A549 (cell line): ENCODE measurements around the gene EHF. TPM values are rescaled to one million over a fixed set of nuclear protein-coding genes. Genes with fewer than 3 reads are reported as not detected.

Source experiments
- ATAC-seq, 2 experiments: fragments of 200-7000 bp in 1 of 2; fragments of >200 bp in 1 of 2; cut with Nextera tagmentation in 1 of 2; cut with Tn5 transposase in 1 of 2; 3 replicates each; pipeline versions ENCODE4 v1.8.0 to v1.9.1; 2018 to 2020; ENCODE audit warnings: mild to moderate bottlenecking in 1 of 2, moderate library complexity in 1 of 2
- CTCF ChIA-PET: fragments of 300-600 bp; sonication (Branson Sonifier 250); formaldehyde crosslinking; extraction: SDS; loops from one replicate; lab custom pipeline; 2021; ENCODE audit warnings: antibody characterized with exemption, inconsistent platforms; lab: Yijun Ruan, JAX
- POLR2A ChIA-PET: fragments of 350-600 bp; formaldehyde crosslinking; extraction: SDS; loops from one replicate; lab custom pipeline; 2021; ENCODE audit warnings: antibody characterized with exemption, inconsistent platforms; lab: Yijun Ruan, JAX
- DNase-seq, 2 experiments: peaks; one replicate each; pipeline versions ENCODE4 v3.0.0 to v3.0.0-alpha.2; 2011 to 2016; ENCODE audit warnings: low read depth in 1 of 2, low spot score in 1 of 2
- FAIRE-seq: peaks from 2 replicates; lab custom pipeline; 2011; peaks lifted over from hg19 to GRCh38; lab: Jason Lieb, UNC
- H3K27ac ChIP-seq, 2 experiments: fragments of >200 bp; sonication (Bioruptor Twin); formaldehyde crosslinking; 3 replicates each; pipeline ENCODE4 v1.5.1; 2016 to 2017
- H3K4me1 ChIP-seq: fragments of >200 bp; sonication (Bioruptor Twin); formaldehyde crosslinking; 3 replicates; pipeline ENCODE4 v1.6.1; 2016
- H3K4me2 ChIP-seq: fragments of >200 bp; sonication (Bioruptor Twin); formaldehyde crosslinking; 3 replicates; pipeline ENCODE4 v1.6.1; 2016
- H3K4me3 ChIP-seq: fragments of >200 bp; sonication (Bioruptor Twin); formaldehyde crosslinking; 3 replicates; pipeline ENCODE4 v1.5.1; 2016
- H3K9me3 ChIP-seq: fragments of >200 bp; sonication (Bioruptor Twin); formaldehyde crosslinking; 3 replicates; pipeline ENCODE4 v1.6.1; 2016
- BHLHE40 ChIP-seq: IDR thresholded peaks from 2 replicates; pipeline ENCODE4 v1.6.1; 2012; ENCODE audit warnings: low read depth, low read length, inconsistent platforms
- CEBPB ChIP-seq, 2 experiments: fragments of >200 bp in 1 of 2; sonication (Bioruptor Twin) in 1 of 2; formaldehyde crosslinking in 1 of 2; IDR thresholded peaks; 2 replicates each; pipeline ENCODE4 v1.6.1; 2012 to 2016
- CHD4 ChIP-seq: fragments of 200-600 bp; sonication (generic); IDR thresholded peaks from 2 replicates; pipeline ENCODE4 v1.6.1; 2016; ENCODE audit warnings: antibody characterized with exemption, mild to moderate bottlenecking, borderline replicate concordance
- E2F6 ChIP-seq: IDR thresholded peaks from 2 replicates; pipeline ENCODE4 v1.6.1; 2012; ENCODE audit warnings: low read depth, borderline replicate concordance
- EHF ChIP-seq: fragments of 250-450 bp; sonication (Bioruptor Pico); IDR thresholded peaks from 2 replicates; pipeline ENCODE4 v1.5.0; 2020; ENCODE audit warnings: mild to moderate bottlenecking
- EHMT2 ChIP-seq: fragments of 200-600 bp; sonication (generic); IDR thresholded peaks from 2 replicates; pipeline ENCODE4 v1.6.1; 2016; ENCODE audit warnings: antibody characterized with exemption, low read depth, mild to moderate bottlenecking, moderate library complexity
- ESRRA ChIP-seq: fragments of 150-350 bp; IDR thresholded peaks from 2 replicates; pipeline ENCODE4 v1.6.1; 2014; ENCODE audit warnings: mild to moderate bottlenecking, low read length, borderline replicate concordance
- FOXS1 ChIP-seq: fragments of 250-450 bp; sonication (Bioruptor Pico); IDR thresholded peaks from 2 replicates; pipeline ENCODE4 v1.5.0; 2020; ENCODE audit warnings: mild to moderate bottlenecking, moderate library complexity
- GATA3 ChIP-seq: IDR thresholded peaks from 2 replicates; pipeline ENCODE4 v1.6.1; 2012; ENCODE audit warnings: borderline replicate concordance
- HES2 ChIP-seq: fragments of >200 bp; sonication (Bioruptor Twin); formaldehyde crosslinking; IDR thresholded peaks from 2 replicates; pipeline ENCODE4 v1.6.1; 2016
- HOXA7 ChIP-seq: fragments of 250-450 bp; sonication (Bioruptor Pico); IDR thresholded peaks from 2 replicates; pipeline ENCODE4 v1.5.0; 2020; ENCODE audit warnings: mild to moderate bottlenecking, moderate library complexity
- HOXB5 ChIP-seq: fragments of 250-450 bp; sonication (Bioruptor Pico); IDR thresholded peaks from 2 replicates; pipeline ENCODE4 v1.5.0; 2020; ENCODE audit warnings: mild to moderate bottlenecking, moderate library complexity
- NFE2L2 ChIP-seq: fragments of 150-350 bp; conservative IDR thresholded peaks from 2 replicates; pipeline ENCODE4 v1.6.1; 2014; ENCODE audit warnings: low read length
- NPAS2 ChIP-seq: fragments of 250-450 bp; sonication (Bioruptor Pico); IDR thresholded peaks from 2 replicates; pipeline ENCODE4 v1.8.0; 2022; ENCODE audit warnings: mild to moderate bottlenecking, moderate library complexity, borderline replicate concordance
- NR3C1 ChIP-seq: fragments of >200 bp; sonication (Bioruptor Twin); formaldehyde crosslinking; IDR thresholded peaks from 3 replicates; pipeline ENCODE4 v1.6.1; 2017
- PHF8 ChIP-seq: fragments of 200-600 bp; sonication (generic); IDR thresholded peaks from 2 replicates; pipeline ENCODE4 v1.6.1; 2016; ENCODE audit warnings: low read depth, mild to moderate bottlenecking, antibody characterized with exemption, moderate library complexity, borderline replicate concordance
- POLR2A ChIP-seq: IDR thresholded peaks from 2 replicates; pipeline ENCODE4 v1.6.1; 2012; ENCODE audit warnings: mild to moderate bottlenecking, low read length
- POLR2AphosphoS2 ChIP-seq: conservative IDR thresholded peaks from 2 replicates; pipeline ENCODE4 v1.6.1; 2012; ENCODE audit warnings: low read length, improper control_type of control experiment, inconsistent platforms
- RARB ChIP-seq: fragments of 250-450 bp; sonication (Bioruptor Pico); IDR thresholded peaks from 2 replicates; pipeline ENCODE4 v1.8.0; 2021; ENCODE audit warnings: mild to moderate bottlenecking, moderate library complexity
- RCOR1 ChIP-seq: fragments of 150-350 bp; IDR thresholded peaks from 2 replicates; pipeline ENCODE4 v1.6.1; 2014; ENCODE audit warnings: antibody characterized with exemption, low read length, low read depth
- RFX5 ChIP-seq: fragments of 450-650 bp; IDR thresholded peaks from 2 replicates; pipeline ENCODE4 v1.7.1; 2014; ENCODE audit warnings: antibody characterized with exemption, mild to moderate bottlenecking, moderate library complexity
- TP53 ChIP-seq: fragments of 250-450 bp; sonication (Bioruptor Pico); IDR thresholded peaks from 2 replicates; pipeline ENCODE4 v1.5.0; 2021; ENCODE audit warnings: mild to moderate bottlenecking, moderate library complexity
- USF2 ChIP-seq: fragments of 450-650 bp; IDR thresholded peaks from 2 replicates; pipeline ENCODE4 v1.6.1; 2014; ENCODE audit warnings: antibody characterized with exemption
- ZC3H11A ChIP-seq: fragments of 450-650 bp; IDR thresholded peaks from 2 replicates; pipeline ENCODE4 v1.6.1; 2014; ENCODE audit warnings: antibody characterized with exemption, mild to moderate bottlenecking
- ZNF302 ChIP-seq: fragments of 250-450 bp; sonication (Bioruptor Pico); IDR thresholded peaks from 2 replicates; pipeline ENCODE4 v1.9.0; 2021; ENCODE audit warnings: inconsistent platforms, mild to moderate bottlenecking, moderate library complexity
- ZSCAN20 ChIP-seq: fragments of 250-450 bp; sonication (Bioruptor Pico); IDR thresholded peaks from 2 replicates; pipeline ENCODE4 v1.8.0; 2022; ENCODE audit warnings: mild to moderate bottlenecking, moderate library complexity
- WGBS: methylation state at CpG from one replicate; pipeline ENCODE4 v1.1.6; 2017; ENCODE audit errors: missing lambda C conversion rate; 5-methylcytosine and 5-hydroxymethylcytosine counted together
- polyA plus RNA-seq, 4 experiments: library from polyadenylated mRNA; depleted of rRNA in 3 of 4; stranded (reverse); fragments of >200 nt; fragmentation: RNase III in 1 of 4; extraction: RNeasy Plus Mini Kit Qiagen cat#74134 plus additional on column Dnase treatment in 1 of 4; gene quantifications; 2 replicates in 3 of 4; 3 replicates in 1 of 4; pipeline ENCODE4 v1.2.3, GENCODE V29; 2011 to 2017

Gene EHF
- polyA plus RNA-seq, 2 of the 4 experiments (the other 2 are of a cell fraction): 5.4 to 7.8 TPM

- Histone ChIP-seq H3K9me3 (no peaks in the 10 kb centered on the region), H3K4me2 (no peak overlapping the region), H3K27ac (peak overlapping the region; percentile 45 to 75; a peak in 4 of 6 replicates)
- no peak for ATAC-seq
- TF ChIP-seq ZNF302 (CRISPR knock-in tag) (no peak), PHF8 (no peak)
- TF ChIP-seq, all 56 proteins: peak for 0
- no peak for DNase-seq
- CTCF ChIA-PET: interaction anchor here (1.7 to 3.2 kb wide), 3 partner anchors 11 to 43 kb away, joined by 3 to 11 read pairs (median 4); no protein-coding TSS in a partner anchor
- peak; percentile 59 for FAIRE-seq
- POLR2A ChIA-PET: no interaction called here
- Histone ChIP-seq H3K4me1 (peaks cover 48% of the 10 kb centered on the region), H3K4me3 (no peak overlapping the region)
Observed at GRCh38 chr11:34629711-34630110, 8.8 kb downstream of the EHF start.

- DNase-seq (peak in 1 of 2 experiments; percentile 24), ATAC-seq (no peak), FAIRE-seq (no peak)
- peak overlapping the region; percentile 45 to 94; a peak in 5 of 6 replicates for H3K27ac ChIP-seq
- CTCF ChIA-PET: interaction anchor here (1.7 to 3.2 kb wide), 3 partner anchors 10 to 44 kb away, joined by 3 to 11 read pairs (median 4); no protein-coding TSS in a partner anchor
- H3K9me3 ChIP-seq: no peaks in the 10 kb centered on the region
- no peak for TF ChIP-seq FOXS1
- TF ChIP-seq HOXA7 (CRISPR knock-in tag): no peak
- no peak for TF ChIP-seq NFE2L2
- TF ChIP-seq TP53 (CRISPR knock-in tag): no peak
- no peak for TF ChIP-seq RCOR1
- TF ChIP-seq BHLHE40: no peak
- no peak for TF ChIP-seq RARB (CRISPR knock-in tag)
- TF ChIP-seq POLR2A: no peak
- no peak for TF ChIP-seq ZNF302 (CRISPR knock-in tag)
- no peak for TF ChIP-seq HES2
- TF ChIP-seq RFX5: no peak
- no peak for TF ChIP-seq POLR2AphosphoS2
- TF ChIP-seq CEBPB (IDR thresholded peaks at IDR 0.05): no peak
- TF ChIP-seq GATA3: no peak
- TF ChIP-seq ZSCAN20 (CRISPR knock-in tag): no peak
- no peak for TF ChIP-seq USF2
- TF ChIP-seq E2F6: no peak
- no peak overlapping the region for H3K4me2 ChIP-seq
- H3K4me3 ChIP-seq: no peak overlapping the region
- POLR2A ChIA-PET: no interaction called here
- H3K4me1 ChIP-seq: peaks cover 53% of the 10 kb centered on the region
- WGBS: 70% methylated on average over 7 of the region's 7 CpGs
Observed at GRCh38 chr11:34630544-34630943, 9.7 kb downstream of the EHF start.

- Histone ChIP-seq H3K9me3 (no peaks in the 10 kb centered on the region), H3K4me3 (no peak overlapping the region), H3K4me2 (no peak overlapping the region), H3K27ac (peak overlapping the region; percentile 77 to 94), H3K4me1 (peaks cover 61% of the 10 kb centered on the region)
- 87% methylated on average over 6 of the region's 6 CpGs for WGBS
- no peak for TF ChIP-seq CHD4
- no peak for TF ChIP-seq ESRRA
- TF ChIP-seq NPAS2: no peak
- TF ChIP-seq NR3C1: no peak
- no peak for TF ChIP-seq POLR2A
- TF ChIP-seq ZC3H11A: no peak
- TF ChIP-seq EHMT2: no peak
- no peak for TF ChIP-seq EHF
- TF ChIP-seq HOXB5 (CRISPR knock-in tag): no peak
- POLR2A ChIA-PET: no interaction called here
- ATAC-seq (no peak), DNase-seq (no peak), FAIRE-seq (no peak)
- CTCF ChIA-PET: interaction anchor here (1.7 to 3.5 kb wide), 3 partner anchors 22 to 45 kb away, joined by 4 to 11 read pairs (median 10); no protein-coding TSS in a partner anchor
Observed at GRCh38 chr11:34631297-34631696, 10.4 kb downstream of the EHF start.
